Keratinocyte (primary cell): ENCODE data around the gene CCNY. TPM values are rescaled to one million over a fixed set of nuclear protein-coding genes. Genes with fewer than 3 reads are reported as not detected.
A peak's percentile ranks its signal among the peaks of the same experiment; 100 is the strongest.

Experiments used
- DNase-seq: peaks from one replicate; pipeline ENCODE4 v3.0.0-alpha.2; 2011; ENCODE audit warnings: low read depth, missing footprints, low spot score
- FAIRE-seq: peaks from 2 replicates; lab custom pipeline; 2011; peaks lifted over from hg19 to GRCh38; lab: Jason Lieb, UNC
- H2AFZ ChIP-seq: 2 replicates; pipeline ENCODE4 v1.6.0; 2012; ENCODE audit warnings: low read length, control low read depth, inconsistent platforms; ENCODE audit not compliant: control insufficient read depth
- H3K27ac ChIP-seq: 2 replicates; pipeline ENCODE4 v1.5.1; 2011; ENCODE audit warnings: low read length; ENCODE audit not compliant: control insufficient read depth, insufficient read depth
- H3K27me3 ChIP-seq: 3 replicates; pipeline ENCODE4 v1.6.0; 2011; ENCODE audit warnings: low read length; ENCODE audit not compliant: control insufficient read depth, insufficient read depth; ENCODE audit errors: extremely low read depth
- H3K36me3 ChIP-seq, 2 experiments: 2 replicates in 1 of 2; 3 replicates in 1 of 2; pipeline ENCODE4 v1.5.1; 2011; ENCODE audit warnings: low read length in 2 of 2, mild to moderate bottlenecking in 1 of 2; ENCODE audit not compliant: control insufficient read depth in 2 of 2, insufficient read depth in 2 of 2; ENCODE audit errors: extremely low read depth in 1 of 2
- H3K4me1 ChIP-seq: 3 replicates; pipeline ENCODE4 v1.5.1; 2011; ENCODE audit warnings: low read length; ENCODE audit not compliant: control insufficient read depth, insufficient read depth; ENCODE audit errors: extremely low read depth
- H3K4me2 ChIP-seq: 3 replicates; pipeline ENCODE4 v1.6.0; 2011; ENCODE audit warnings: low read depth, low read length; ENCODE audit not compliant: control insufficient read depth, insufficient read depth; ENCODE audit errors: extremely low read depth
- H3K4me3 ChIP-seq, 3 experiments: fragments of 200-600 bp in 1 of 3; sonication (generic) in 1 of 3; 2 replicates in 2 of 3; 3 replicates in 1 of 3; pipeline ENCODE4 v1.5.1; 2011 to 2016; ENCODE audit warnings: low read length in 3 of 3, mild to moderate bottlenecking in 3 of 3, control low read depth in 2 of 3, inconsistent platforms in 1 of 3, low read depth in 1 of 3, mixed read lengths in 1 of 3, mixed run types in 1 of 3, moderate library complexity in 1 of 3; ENCODE audit not compliant: control insufficient read depth in 2 of 3, insufficient read depth in 2 of 3; ENCODE audit errors: extremely low read depth in 1 of 3
- H3K79me2 ChIP-seq: 2 replicates; pipeline ENCODE4 v1.6.0; 2012; ENCODE audit warnings: low read length; ENCODE audit not compliant: control insufficient read depth, insufficient read depth
- H3K9ac ChIP-seq: 3 replicates; pipeline ENCODE4 v1.6.0; 2011; ENCODE audit warnings: low read length; ENCODE audit not compliant: control insufficient read depth, insufficient read depth; ENCODE audit errors: extremely low read depth
- H3K9me1 ChIP-seq: 3 replicates; pipeline ENCODE4 v1.6.0; 2011; ENCODE audit warnings: low read length; ENCODE audit not compliant: control insufficient read depth, insufficient read depth; ENCODE audit errors: extremely low read depth
- H3K9me3 ChIP-seq: 2 replicates; pipeline ENCODE4 v1.5.1; 2012; ENCODE audit warnings: low read depth, low read length; ENCODE audit not compliant: control insufficient read depth
- H4K20me1 ChIP-seq: 3 replicates; pipeline ENCODE4 v1.6.0; 2011; ENCODE audit warnings: low read length; ENCODE audit not compliant: control insufficient read depth, insufficient read depth; ENCODE audit errors: extremely low read depth
- CTCF ChIP-seq, 3 experiments: IDR thresholded peaks in 1 of 3; conservative IDR thresholded peaks in 1 of 3; optimal IDR thresholded peaks in 1 of 3; 2 replicates in 2 of 3; 3 replicates in 1 of 3; pipeline versions ENCODE3 to v1.5.1; 2011; ENCODE audit warnings: low read length in 3 of 3, mild to moderate bottlenecking in 3 of 3, moderate library complexity in 2 of 3, control low read depth in 1 of 3, inconsistent platforms in 1 of 3; ENCODE audit not compliant: insufficient read depth in 2 of 3; ENCODE audit errors: extremely low read depth in 1 of 3
- EZH2 ChIP-seq: IDR thresholded peaks from one replicate; pipeline ENCODE4 v1.6.1; 2012; ENCODE audit warnings: inconsistent platforms, mild to moderate bottlenecking, low read length, moderate library complexity
- dilution Hi-C: fragments of 300-500 bp; cut with MboI; formaldehyde crosslinking; loops from one replicate; pipeline ENCODE4 v1.7.0; 2020; ENCODE audit warnings: low sequenced_read_pairs; ENCODE audit not compliant: extremely low pct_ligation_motif_present
- polyA plus RNA-seq, 5 experiments: library from polyadenylated mRNA; depleted of rRNA in 3 of 5; stranded (reverse) in 3 of 5; stranded (forward) in 1 of 5; unstranded in 1 of 5; fragments of >200 nt; gene quantifications; 1 replicate in 1 of 5; 2 replicates in 3 of 5; 3 replicates in 1 of 5; pipeline versions ENCODE4 v1.2.1 to v1.2.3, GENCODE V29; 2011 to 2012; ENCODE audit warnings: missing spikeins in 2 of 5, low read depth in 1 of 5, low replicate concordance in 1 of 5

The CCNY gene
- polyA plus RNA-seq, 1 donor (not counting 4 experiments of a cell fraction or from before 2014, with no cell fraction given) = 58.9 TPM

GRCh38 chr10:35428521-35428920, 92.2 kb downstream of the CCNY start:
- dilution Hi-C loops = no loop called here
- FAIRE-seq = no peak

GRCh38 chr10:35432781-35433338, 96.6 kb downstream of the CCNY start:
- no peak overlapping the region for H3K9ac ChIP-seq
- no peak overlapping the region for H2AFZ ChIP-seq
- H3K9me3 ChIP-seq = no peaks in the 10 kb centered on the region
- H3K4me1 ChIP-seq = peaks cover 24% of the 10 kb centered on the region
- H3K27ac ChIP-seq = no peak overlapping the region
- no peaks in the 10 kb centered on the region for H3K9me1 ChIP-seq
- peak overlapping the region; percentile 11 for H3K4me2 ChIP-seq
- TF ChIP-seq CTCF (optimal IDR thresholded peaks at IDR 0.05 in 1 of 3, IDR thresholded peaks at IDR 0.05 in 1 of 3, conservative IDR thresholded peaks at IDR 0.05 in 1 of 3; ENCODE audit: extremely low read depth in 1 of 3, insufficient read depth in 2 of 3, low read length in 3 of 3) = no peak
- TF ChIP-seq EZH2 = no peak
- no peak overlapping the region for H3K4me3 ChIP-seq
- H4K20me1 ChIP-seq = no peaks in the 10 kb centered on the region
- no peaks in the 10 kb centered on the region for H3K27me3 ChIP-seq
- H3K79me2 ChIP-seq = peaks cover 44% of the 10 kb centered on the region
- FAIRE-seq (peak; percentile 67), DNase-seq (no peak)
- dilution Hi-C loops = no loop called here
- no peaks in the 10 kb centered on the region for H3K36me3 ChIP-seq

More at GRCh38 chr10:35428521-35428920, 92.2 kb downstream of the CCNY start:
- Histone ChIP-seq H3K4me1 (peaks cover 39% of the 10 kb centered on the region), H2AFZ (no peak overlapping the region), H3K79me2 (peaks cover 57% of the 10 kb centered on the region), H4K20me1 (no peaks in the 10 kb centered on the region), H3K27ac (no peak overlapping the region), H3K9ac (no peak overlapping the region), H3K9me1 (no peaks in the 10 kb centered on the region), H3K27me3 (no peaks in the 10 kb centered on the region), H3K4me3 (no peak overlapping the region), H3K9me3 (no peaks in the 10 kb centered on the region), H3K4me2 (no peak overlapping the region), H3K36me3 (peaks cover 0 to 6% of the 10 kb centered on the region in 2 experiments)
- no peak for DNase-seq
- TF ChIP-seq EZH2 (no peak), CTCF (optimal IDR thresholded peaks at IDR 0.05 in 1 of 3, IDR thresholded peaks at IDR 0.05 in 1 of 3, conservative IDR thresholded peaks at IDR 0.05 in 1 of 3; ENCODE audit: extremely low read depth in 1 of 3, insufficient read depth in 2 of 3, low read length in 3 of 3) (no peak)
